Activated T-cell treated with anti-CD3 and anti-CD28 coated beads, Interleukin-2, amount 50 U/mL, for 24 hours (primary cell): ENCODE results near the gene ETV3L.

ENCODE experiments used
- DNase-seq: peaks from one replicate; pipeline ENCODE4 v3.0.0-alpha.2; 2020
- H3K27ac Mint-ChIP-seq: 2 replicates; pipeline ENCODE4 v1.8.0; 2020; ENCODE audit warnings: mild to moderate bottlenecking, mixed read lengths
- H3K27me3 Mint-ChIP-seq: 2 replicates; pipeline ENCODE4 v1.8.0; 2020; ENCODE audit warnings: mixed read lengths
- H3K36me3 Mint-ChIP-seq: 2 replicates; pipeline ENCODE4 v1.8.0; 2020; ENCODE audit warnings: low read depth, mixed read lengths
- H3K4me1 Mint-ChIP-seq: 2 replicates; pipeline ENCODE4 v1.8.0; 2020; ENCODE audit warnings: low read depth, mixed read lengths
- H3K4me3 Mint-ChIP-seq: 2 replicates; pipeline ENCODE4 v1.8.0; 2020; ENCODE audit warnings: mild to moderate bottlenecking, moderate library complexity, mixed read lengths
- H3K9me3 Mint-ChIP-seq: 2 replicates; pipeline ENCODE4 v1.8.0; 2020; ENCODE audit warnings: mixed read lengths

ETV3L gene

DNA sequence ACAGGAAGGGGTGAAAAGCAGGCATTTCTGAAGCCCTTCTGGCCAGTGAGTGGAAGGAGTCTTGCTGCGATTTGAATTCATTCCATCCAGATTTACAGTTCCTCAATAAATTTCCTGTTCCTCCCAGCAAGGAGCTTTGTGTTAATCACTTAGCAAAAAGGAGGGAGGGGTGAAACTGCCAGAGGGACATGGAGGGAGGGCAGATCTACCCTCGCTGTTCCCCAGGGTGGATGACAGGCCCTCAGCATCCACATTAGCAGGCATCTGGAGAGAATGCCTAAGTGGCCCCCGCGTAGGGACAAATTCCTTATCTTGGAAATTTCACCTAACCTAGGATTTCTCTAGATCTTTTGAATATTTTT is 37.4 kb upstream of the ETV3L start:
- Mint-ChIP-seq H3K4me1 (peaks cover 85% of the 10 kb centered on the region), H3K4me3 (peak overlapping the region; percentile 95), H3K27me3 (no peaks in the 10 kb centered on the region), H3K27ac (peak overlapping the region; percentile 95), H3K9me3 (no peaks in the 10 kb centered on the region), H3K36me3 (peaks cover 54% of the 10 kb centered on the region)
- no peak for DNase-seq

DNA sequence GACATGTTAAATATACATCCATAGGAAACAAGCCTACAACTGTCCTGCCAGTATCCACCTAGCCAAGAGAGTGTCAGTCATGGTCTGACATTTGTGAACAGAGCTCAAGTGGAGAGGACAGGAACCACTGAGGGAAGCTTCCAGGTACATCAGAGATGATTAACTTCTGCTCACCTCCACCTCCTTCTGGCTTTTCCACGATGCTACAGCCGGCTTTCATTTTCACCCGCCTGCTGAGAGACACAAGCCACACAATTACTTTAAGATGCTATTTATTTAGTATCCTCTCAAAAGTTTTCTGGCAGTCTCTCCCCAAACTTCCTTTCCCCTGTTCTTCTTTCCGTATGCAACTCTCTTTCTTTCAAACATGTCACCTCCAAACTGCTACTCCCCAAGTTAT is 36.5 kb upstream of the ETV3L start:
- peak overlapping the region; percentile 95 for H3K4me3 Mint-ChIP-seq
- H3K4me1 Mint-ChIP-seq, result peaks cover 86% of the 10 kb centered on the region
- no peaks in the 10 kb centered on the region for H3K9me3 Mint-ChIP-seq
- H3K27ac Mint-ChIP-seq, result peak overlapping the region; percentile 95
- peaks cover 63% of the 10 kb centered on the region for H3K36me3 Mint-ChIP-seq
- H3K27me3 Mint-ChIP-seq, result no peaks in the 10 kb centered on the region
- no peak for DNase-seq

DNA sequence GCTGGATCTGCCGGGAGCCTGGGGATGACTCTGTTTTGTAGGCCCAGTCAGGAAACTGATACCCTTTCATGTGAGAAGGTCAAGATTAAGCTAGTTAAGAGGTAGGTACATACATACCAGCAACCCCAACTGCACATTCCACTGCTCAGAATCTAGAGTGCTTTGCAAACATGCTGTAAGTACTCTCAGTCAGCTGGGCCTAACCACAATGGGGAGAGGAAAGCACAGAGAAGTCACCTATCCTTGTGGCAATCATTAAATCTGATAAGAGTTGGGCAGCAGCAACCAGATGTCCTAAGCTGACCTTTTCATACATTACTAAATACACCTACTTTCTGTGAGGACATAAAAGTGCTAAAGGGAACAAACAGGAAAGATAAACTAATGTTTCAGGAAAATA is 36.0 kb upstream of the ETV3L start:
- H3K4me1 Mint-ChIP-seq, result peaks cover 81% of the 10 kb centered on the region
- no peak for DNase-seq
- peaks cover 67% of the 10 kb centered on the region for H3K36me3 Mint-ChIP-seq
- H3K27ac Mint-ChIP-seq, result peak overlapping the region; percentile 95
- H3K4me3 Mint-ChIP-seq, result peak overlapping the region; percentile 95
- H3K27me3 Mint-ChIP-seq, result no peaks in the 10 kb centered on the region
- H3K9me3 Mint-ChIP-seq, result no peaks in the 10 kb centered on the region

DNA sequence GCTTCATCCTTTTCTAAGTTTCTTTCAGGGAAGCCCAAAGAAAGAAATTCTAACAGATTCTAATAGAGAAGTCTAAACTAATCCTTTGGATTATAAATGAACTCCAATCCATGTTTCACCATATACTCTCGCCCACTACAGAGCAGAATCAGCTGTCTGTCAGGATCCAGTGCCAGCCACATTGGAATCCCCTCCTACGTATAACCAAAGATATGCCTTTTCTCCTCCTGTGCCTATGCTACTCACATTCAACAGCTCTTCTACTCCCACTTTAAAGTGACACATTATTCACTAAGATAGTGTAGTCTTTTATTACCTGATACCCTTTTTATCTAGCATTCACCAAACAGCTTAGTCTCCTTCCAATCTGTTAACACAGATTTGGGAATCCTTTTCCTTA is 35.5 kb upstream of the ETV3L start:
- peaks cover 73% of the 10 kb centered on the region for H3K36me3 Mint-ChIP-seq

DNA sequence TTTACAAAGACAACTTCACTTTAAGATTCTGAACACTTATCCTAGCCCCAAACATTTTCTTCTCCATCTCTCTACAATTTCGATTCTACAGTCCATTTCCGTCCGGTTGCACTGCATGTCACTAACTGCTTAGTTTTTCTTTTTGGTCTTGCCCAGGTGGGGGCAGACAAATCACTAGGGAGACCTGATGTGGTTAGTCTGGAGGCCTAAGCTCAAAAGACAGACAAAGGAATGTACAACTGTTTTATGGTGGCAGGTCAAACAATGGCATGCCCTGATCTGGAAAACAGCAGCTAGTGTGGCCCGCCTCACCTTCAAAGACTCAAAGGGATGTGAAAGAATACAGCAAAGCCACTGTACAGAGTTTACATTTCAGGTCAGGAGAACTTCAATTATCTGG is 34.8 kb upstream of the ETV3L start:
- H3K36me3 Mint-ChIP-seq, result peaks cover 79% of the 10 kb centered on the region

More for the DNA sequence above, 35.5 kb upstream of the ETV3L start:
- H3K27me3 Mint-ChIP-seq, result no peaks in the 10 kb centered on the region
- peak overlapping the region; percentile 95 for H3K27ac Mint-ChIP-seq
- H3K4me1 Mint-ChIP-seq, result peaks cover 76% of the 10 kb centered on the region
- peak overlapping the region; percentile 6 for H3K4me3 Mint-ChIP-seq
- no peaks in the 10 kb centered on the region for H3K9me3 Mint-ChIP-seq
- DNase-seq, result no peak

DNA sequence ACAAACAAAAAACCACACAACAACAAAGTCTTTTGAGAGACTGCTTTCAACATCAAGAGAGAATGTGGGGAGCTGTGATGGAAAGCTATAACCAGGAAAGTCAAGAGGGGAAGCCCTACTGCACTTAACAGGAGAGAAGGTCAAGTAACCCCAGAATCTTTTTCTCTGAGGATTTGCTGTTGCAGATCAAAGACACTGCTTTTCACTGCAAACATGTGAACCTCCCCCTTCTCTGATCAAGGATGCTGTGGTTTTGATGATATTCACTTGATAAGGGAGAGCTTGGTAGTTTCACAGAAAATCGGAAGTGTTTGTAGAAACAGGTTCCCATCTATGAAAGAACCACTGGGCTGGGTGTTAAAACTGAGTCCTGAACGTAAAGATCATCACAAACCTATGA is 33.8 kb upstream of the ETV3L start:
- Mint-ChIP-seq H3K36me3 (peaks cover 88% of the 10 kb centered on the region), H3K27ac (peak overlapping the region; percentile 85), H3K4me3 (peak overlapping the region; percentile 24), H3K27me3 (no peaks in the 10 kb centered on the region), H3K4me1 (peaks cover 63% of the 10 kb centered on the region), H3K9me3 (no peaks in the 10 kb centered on the region)
- no peak for DNase-seq

More for the DNA sequence above, 34.8 kb upstream of the ETV3L start:
- DNase-seq, result no peak
- peak overlapping the region; percentile 85 for H3K27ac Mint-ChIP-seq
- H3K4me3 Mint-ChIP-seq, result peak overlapping the region; percentile 9
- no peaks in the 10 kb centered on the region for H3K27me3 Mint-ChIP-seq
- no peaks in the 10 kb centered on the region for H3K9me3 Mint-ChIP-seq
- H3K4me1 Mint-ChIP-seq, result peaks cover 69% of the 10 kb centered on the region

DNA sequence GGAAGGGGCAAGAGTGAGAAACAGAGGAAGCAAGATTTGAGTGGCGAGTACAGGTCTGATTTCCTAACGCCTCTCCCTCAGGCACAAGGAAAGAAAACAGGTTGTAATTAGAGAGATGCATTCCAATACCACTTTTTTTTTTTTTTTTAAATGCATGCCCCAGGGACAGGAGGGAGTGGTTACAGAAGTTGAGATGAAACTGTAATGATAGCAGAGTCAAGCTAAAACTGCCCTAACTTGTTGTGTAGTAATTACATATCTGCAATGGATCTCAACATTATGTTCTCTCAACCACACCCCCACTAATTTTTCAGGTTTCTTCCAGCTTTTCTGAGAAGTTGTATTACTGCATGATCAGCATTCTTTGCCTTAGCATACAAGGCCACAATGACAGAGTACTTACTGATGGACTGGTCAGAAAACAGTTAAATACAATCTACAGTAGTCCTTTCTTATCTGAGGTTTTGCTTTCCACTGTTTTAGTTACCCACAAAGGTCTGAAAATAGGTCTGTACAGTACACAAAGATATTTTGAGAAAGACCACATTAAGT is 33.1 kb upstream of the ETV3L start:
- no peak overlapping the region for H3K4me3 Mint-ChIP-seq
- no peaks in the 10 kb centered on the region for H3K27me3 Mint-ChIP-seq
- no peaks in the 10 kb centered on the region for H3K9me3 Mint-ChIP-seq
- DNase-seq, result no peak
- peak overlapping the region; percentile 44 for H3K27ac Mint-ChIP-seq
- peaks cover 70% of the 10 kb centered on the region for H3K4me1 Mint-ChIP-seq
- peaks cover 92% of the 10 kb centered on the region for H3K36me3 Mint-ChIP-seq

DNA sequence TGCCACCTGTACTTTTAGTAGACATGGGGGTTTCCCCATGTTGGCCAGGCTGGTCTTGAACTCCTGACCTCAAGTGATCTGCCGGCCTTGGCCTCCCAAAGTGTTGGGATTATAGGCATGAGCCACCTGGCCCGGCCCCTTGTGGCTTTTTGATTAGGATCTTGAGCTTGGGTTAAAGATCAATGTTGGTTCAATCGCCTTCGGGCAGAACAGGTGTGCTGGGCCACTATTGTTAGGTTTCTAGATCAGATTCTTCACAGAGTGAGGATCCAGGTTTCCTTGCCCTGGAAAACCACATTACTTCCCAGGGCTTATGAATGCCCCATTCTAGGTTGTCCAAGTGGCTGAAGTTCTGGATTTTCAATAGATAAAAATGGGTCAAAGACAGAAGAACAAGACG is 32.5 kb upstream of the ETV3L start:
- Mint-ChIP-seq H3K4me1 (peaks cover 65% of the 10 kb centered on the region), H3K9me3 (no peaks in the 10 kb centered on the region), H3K36me3 (peaks cover 92% of the 10 kb centered on the region), H3K27ac (peak overlapping the region; percentile 44), H3K27me3 (no peaks in the 10 kb centered on the region), H3K4me3 (no peak overlapping the region)
- no peak for DNase-seq

DNA sequence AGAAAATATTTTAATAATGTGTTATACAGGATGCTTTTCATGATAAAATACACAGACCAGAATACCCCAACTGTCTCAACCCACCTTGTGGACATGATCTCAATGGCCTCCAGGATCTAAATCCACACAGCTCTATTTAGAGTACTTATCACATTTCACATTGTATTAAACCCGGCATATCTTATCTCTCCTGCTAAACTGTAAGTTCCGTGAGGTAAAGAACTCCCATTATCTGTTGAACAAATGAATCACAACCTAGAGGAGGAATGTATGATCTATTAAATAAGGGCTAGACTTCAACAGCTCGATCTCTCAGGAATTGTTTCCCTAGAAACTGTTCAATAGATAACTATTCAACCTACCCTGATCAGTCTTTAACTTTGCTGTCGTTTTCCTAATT is 31.7 kb upstream of the ETV3L start:
- DNase-seq, result no peak
- H3K9me3 Mint-ChIP-seq, result no peaks in the 10 kb centered on the region
- H3K4me1 Mint-ChIP-seq, result peaks cover 59% of the 10 kb centered on the region
- H3K27ac Mint-ChIP-seq, result no peak overlapping the region
- H3K27me3 Mint-ChIP-seq, result no peaks in the 10 kb centered on the region
- peaks cover 97% of the 10 kb centered on the region for H3K36me3 Mint-ChIP-seq
- H3K4me3 Mint-ChIP-seq, result no peak overlapping the region

DNA sequence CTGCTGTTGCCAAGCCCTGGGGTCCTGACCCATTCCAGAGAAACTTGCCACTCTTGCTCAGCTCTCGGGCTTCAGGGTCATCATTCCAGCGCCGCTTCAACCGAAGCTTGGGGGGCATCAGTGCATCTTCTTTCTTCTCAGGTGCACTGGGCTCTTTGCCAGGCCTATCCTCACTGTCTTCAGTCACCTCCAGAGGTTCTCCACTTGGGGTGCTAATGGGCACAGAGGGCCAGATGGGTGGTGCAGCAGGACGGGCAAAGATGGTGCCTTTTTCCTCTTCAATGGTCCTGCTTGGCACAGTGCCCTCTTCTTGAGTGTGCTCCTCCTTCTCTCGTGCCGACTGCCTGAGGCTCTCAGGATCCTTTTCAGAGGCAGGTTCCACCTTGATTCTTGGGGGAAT is 25.2 kb upstream of the ETV3L start:
- H3K4me1 Mint-ChIP-seq, result peaks cover 40% of the 10 kb centered on the region
- H3K4me3 Mint-ChIP-seq, result no peak overlapping the region
- H3K27me3 Mint-ChIP-seq, result no peaks in the 10 kb centered on the region
- H3K9me3 Mint-ChIP-seq, result no peaks in the 10 kb centered on the region
- peak overlapping the region; percentile 37 for H3K27ac Mint-ChIP-seq
- DNase-seq, result no peak
- H3K36me3 Mint-ChIP-seq, result peaks cover 86% of the 10 kb centered on the region

DNA sequence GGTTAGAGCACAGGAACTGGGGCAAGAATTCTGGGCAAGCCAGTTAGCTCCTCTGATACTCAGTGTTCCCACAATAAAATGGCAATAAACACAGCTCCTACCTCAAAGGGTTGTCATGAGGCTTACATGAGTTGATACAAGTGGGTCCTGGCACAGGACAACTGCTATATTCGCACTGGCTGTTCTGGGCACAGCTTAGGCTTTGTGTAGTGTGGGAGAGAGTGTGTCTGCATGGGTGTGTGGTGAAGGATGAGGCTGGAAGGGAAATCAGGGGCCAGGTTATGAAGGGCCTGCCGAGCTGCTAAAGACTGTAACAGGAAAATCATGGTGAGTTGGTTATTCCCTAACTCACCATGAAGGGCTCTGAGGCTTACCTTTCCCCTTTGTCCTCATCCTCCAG is 19.8 kb upstream of the ETV3L start:
- no peak overlapping the region for H3K4me3 Mint-ChIP-seq
- no peaks in the 10 kb centered on the region for H3K27me3 Mint-ChIP-seq
- H3K4me1 Mint-ChIP-seq, result peaks cover 19% of the 10 kb centered on the region
- H3K9me3 Mint-ChIP-seq, result no peaks in the 10 kb centered on the region
- no peak for DNase-seq
- H3K36me3 Mint-ChIP-seq, result peaks cover 35% of the 10 kb centered on the region
- H3K27ac Mint-ChIP-seq, result no peak overlapping the region

DNA sequence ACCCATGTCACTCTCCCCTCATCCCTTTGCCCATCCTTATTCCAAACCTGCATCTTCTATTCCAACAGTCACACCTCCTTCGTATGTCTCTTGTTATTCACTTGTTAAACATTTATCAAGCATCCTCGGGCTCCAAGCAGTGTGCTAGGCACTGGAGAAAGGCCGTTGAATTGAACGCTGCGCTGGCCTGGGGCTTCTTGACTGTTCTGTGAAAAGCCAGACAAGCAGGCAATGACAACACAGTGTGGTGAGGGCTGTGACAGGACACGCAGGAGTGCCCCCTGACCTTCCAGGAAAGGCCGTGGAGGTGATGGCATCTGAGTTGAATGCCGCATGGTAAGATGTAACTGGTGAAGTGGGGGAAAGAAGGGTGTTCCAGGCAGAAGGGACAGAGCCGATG is 19.4 kb upstream of the ETV3L start:
- Mint-ChIP-seq H3K9me3 (no peaks in the 10 kb centered on the region), H3K4me3 (no peak overlapping the region), H3K27ac (no peak overlapping the region), H3K36me3 (peaks cover 30% of the 10 kb centered on the region), H3K4me1 (peaks cover 14% of the 10 kb centered on the region), H3K27me3 (no peaks in the 10 kb centered on the region)
- DNase-seq, result no peak

DNA sequence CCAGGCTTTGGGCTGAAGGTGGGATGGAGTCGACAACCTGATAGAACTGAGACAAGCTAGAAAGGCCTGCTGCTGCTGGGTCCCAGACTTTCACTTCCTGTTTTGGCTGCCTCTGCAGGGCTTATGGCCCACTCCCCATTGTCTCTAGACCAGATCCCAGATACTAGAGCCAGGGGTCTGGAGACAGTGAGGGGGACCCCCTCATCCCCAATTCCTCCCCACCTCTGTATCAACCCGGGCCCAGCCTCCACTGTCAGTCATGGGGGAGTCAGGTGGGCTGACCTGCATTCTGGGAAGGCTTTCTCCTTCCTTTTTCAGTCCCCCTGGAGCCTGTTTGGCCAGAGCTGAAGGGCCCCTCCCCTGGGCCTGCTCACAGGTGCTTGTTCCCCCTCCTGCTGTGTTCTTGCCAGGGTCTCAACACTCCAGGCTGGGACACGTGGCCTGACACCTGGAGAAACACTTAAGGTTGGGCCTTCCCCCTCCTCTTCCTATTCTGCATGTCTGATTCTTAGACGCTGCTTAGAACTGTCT is 18.0 kb upstream of the ETV3L start:
- Mint-ChIP-seq H3K36me3 (peaks cover 16% of the 10 kb centered on the region), H3K27me3 (no peaks in the 10 kb centered on the region), H3K4me1 (peaks cover 3% of the 10 kb centered on the region), H3K27ac (no peak overlapping the region), H3K4me3 (no peak overlapping the region), H3K9me3 (no peaks in the 10 kb centered on the region)
- DNase-seq, result no peak

DNA sequence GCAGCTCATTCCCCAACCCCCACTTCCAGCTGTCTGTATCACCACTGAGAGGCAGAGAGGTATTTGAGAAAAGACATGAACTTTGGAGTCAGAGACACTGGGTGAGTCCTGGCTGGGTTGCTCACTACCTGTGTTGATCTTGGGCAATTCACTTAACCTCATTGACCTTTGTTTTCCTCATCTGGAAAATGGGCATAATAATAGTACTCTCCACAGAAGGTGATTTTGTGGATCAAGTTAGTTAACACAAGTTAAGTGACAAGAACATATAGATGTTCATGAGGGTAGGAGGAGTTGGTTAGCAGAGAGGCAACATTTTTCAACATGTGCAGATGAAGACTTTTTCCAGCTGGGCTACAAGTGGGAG is 17.1 kb upstream of the ETV3L start:
- Mint-ChIP-seq H3K4me3 (no peak overlapping the region), H3K27ac (no peak overlapping the region), H3K36me3 (peaks cover 11% of the 10 kb centered on the region), H3K4me1 (peaks cover 1% of the 10 kb centered on the region), H3K9me3 (no peaks in the 10 kb centered on the region), H3K27me3 (peaks cover 4% of the 10 kb centered on the region)
- no peak for DNase-seq

DNA sequence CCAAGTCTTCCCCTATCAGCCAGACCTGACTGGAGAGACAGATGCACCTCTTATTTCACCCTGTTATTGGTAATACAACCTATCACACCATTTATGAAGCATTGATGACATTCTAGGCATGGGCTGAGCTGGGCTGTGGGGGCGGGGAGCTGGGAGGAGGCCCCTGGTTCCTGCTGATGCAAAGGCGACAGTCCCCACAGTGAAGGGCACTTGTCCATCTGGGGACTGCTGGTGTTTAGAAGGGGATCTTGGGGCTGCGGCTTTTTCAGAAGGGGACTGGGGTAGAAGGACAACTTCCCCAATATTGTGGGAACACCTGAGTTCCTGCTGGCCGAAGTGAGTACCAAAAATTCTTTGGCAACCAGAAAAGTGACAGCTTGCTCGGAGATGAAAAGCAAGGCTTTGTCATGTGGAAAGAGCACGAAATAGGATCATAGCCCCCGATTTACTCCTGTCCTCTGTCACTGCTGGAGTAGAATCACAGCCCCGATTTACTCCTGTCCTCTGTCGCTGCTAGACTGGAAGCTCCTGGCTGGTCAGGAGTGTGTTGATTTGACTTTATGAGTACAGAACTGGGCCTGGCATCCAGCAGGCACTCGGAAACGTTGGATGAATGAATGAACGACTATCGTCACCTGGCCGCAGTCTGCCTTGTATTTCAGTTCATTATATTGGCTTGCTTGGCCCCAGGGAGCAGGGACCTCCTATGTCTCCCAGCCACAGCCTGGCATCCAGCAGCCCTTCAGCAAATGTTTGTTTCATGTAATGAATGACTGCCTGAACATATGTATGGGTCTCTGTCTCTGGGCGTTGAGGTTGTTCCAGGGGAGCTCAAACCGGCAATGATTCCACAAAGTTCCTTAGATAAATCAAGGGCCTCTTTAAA is 16.5 kb upstream of the ETV3L start:
- Mint-ChIP-seq H3K27me3 (peaks cover 6% of the 10 kb centered on the region), H3K9me3 (no peaks in the 10 kb centered on the region), H3K27ac (no peak overlapping the region), H3K4me1 (no peaks in the 10 kb centered on the region), H3K4me3 (no peak overlapping the region), H3K36me3 (peaks cover 9% of the 10 kb centered on the region)
- DNase-seq, result no peak
